HEK293 (cell line): ENCODE measurements around the gene AIPL1.

ENCODE experiments used
- CTCF ChIA-PET: fragments of 350-600 bp; formaldehyde crosslinking; extraction: SDS; loops from one replicate; lab custom pipeline; 2021; ENCODE audit warnings: antibody characterized with exemption; lab: Yijun Ruan, JAX
- POLR2A ChIA-PET: fragments of 300-600 bp; formaldehyde crosslinking; extraction: SDS; loops from one replicate; lab custom pipeline; 2020; ENCODE audit warnings: antibody characterized with exemption, inconsistent platforms; lab: Yijun Ruan, JAX
- H3K27ac ChIP-seq: fragments of 200-500 bp; sonication (Bioruptor generic); 2 replicates; pipeline ENCODE4 v1.5.1; 2014; ENCODE audit warnings: low read depth, low read length, control low read depth, inconsistent platforms; ENCODE audit errors: extremely low read depth
- H3K36me3 ChIP-seq, 2 experiments: fragments of 200-500 bp in 1 of 2; sonication (Bioruptor generic) in 1 of 2; 1 replicate in 1 of 2; 2 replicates in 1 of 2; pipeline ENCODE4 v1.5.1; 2014 to 2017; ENCODE audit warnings: inconsistent platforms in 2 of 2, low read length in 2 of 2; ENCODE audit not compliant: control insufficient read depth in 2 of 2, insufficient read depth in 1 of 2
- H3K4me1 ChIP-seq: fragments of 200-500 bp; sonication (Bioruptor generic); 2 replicates; pipeline ENCODE4 v1.5.1; 2014; ENCODE audit warnings: mild to moderate bottlenecking, low read length, inconsistent platforms; ENCODE audit not compliant: control insufficient read depth, insufficient read depth
- H3K4me3 ChIP-seq: 2 replicates; pipeline ENCODE4 v1.5.1; 2011; ENCODE audit warnings: low read depth, mild to moderate bottlenecking, control low read depth, low read length, moderate library complexity
- H3K9me3 ChIP-seq: fragments of 200-500 bp; sonication (Bioruptor generic); 2 replicates; pipeline ENCODE4 v1.5.1; 2014; ENCODE audit warnings: low read depth, low read length, inconsistent platforms; ENCODE audit not compliant: control insufficient read depth, insufficient read depth
- MYNN ChIP-seq: fragments of 450-650 bp; formaldehyde crosslinking; IDR thresholded peaks from 2 replicates; pipeline ENCODE4 v1.5.1; 2016; ENCODE audit warnings: missing biosample characterization, missing genetic modification characterization, borderline replicate concordance
- OSR2 ChIP-seq: fragments of 450-650 bp; formaldehyde crosslinking; IDR thresholded peaks from 2 replicates; pipeline ENCODE4 v1.5.1; 2016; ENCODE audit warnings: missing biosample characterization, missing genetic modification characterization
- SP2 ChIP-seq: fragments of 450-650 bp; formaldehyde crosslinking; IDR thresholded peaks from 2 replicates; pipeline ENCODE4 v1.5.1; 2016; ENCODE audit warnings: missing biosample characterization, missing genetic modification characterization
- TCF7L2 ChIP-seq: IDR thresholded peaks from 2 replicates; pipeline ENCODE4 v1.6.1; 2011; ENCODE audit warnings: low read depth, mild to moderate bottlenecking, inconsistent platforms, low read length, moderate library complexity, borderline replicate concordance
- TRIM28 ChIP-seq: IDR thresholded peaks from 2 replicates; pipeline ENCODE4 v1.6.1; 2011; ENCODE audit warnings: low read length, control low read depth, borderline replicate concordance
- ZBTB8A ChIP-seq: fragments of 450-650 bp; formaldehyde crosslinking; IDR thresholded peaks from 2 replicates; pipeline ENCODE4 v1.5.1; 2016; ENCODE audit warnings: missing biosample characterization, missing genetic modification characterization
- ZFP69B ChIP-seq: fragments of 450-650 bp; formaldehyde crosslinking; IDR thresholded peaks from 2 replicates; pipeline ENCODE4 v1.5.1; 2016; ENCODE audit warnings: missing biosample characterization, missing genetic modification characterization
- ZNF114 ChIP-seq: fragments of 450-650 bp; formaldehyde crosslinking; IDR thresholded peaks from 2 replicates; pipeline ENCODE4 v1.5.0; 2017; ENCODE audit warnings: missing biosample characterization, missing genetic modification characterization
- ZNF140 ChIP-seq: fragments of 450-650 bp; formaldehyde crosslinking; IDR thresholded peaks from 2 replicates; pipeline ENCODE4 v1.5.1; 2016; ENCODE audit warnings: missing biosample characterization, missing genetic modification characterization
- ZNF2 ChIP-seq: fragments of 450-650 bp; formaldehyde crosslinking; IDR thresholded peaks from 2 replicates; pipeline ENCODE4 v1.5.1; 2016; ENCODE audit warnings: missing biosample characterization, missing genetic modification characterization
- ZNF426 ChIP-seq: fragments of 450-650 bp; formaldehyde crosslinking; IDR thresholded peaks from 2 replicates; pipeline ENCODE4 v1.5.1; 2017; ENCODE audit warnings: missing biosample characterization, missing genetic modification characterization, mild to moderate bottlenecking, inconsistent platforms, moderate library complexity
- ZNF585B ChIP-seq: fragments of 450-650 bp; formaldehyde crosslinking; IDR thresholded peaks from 2 replicates; pipeline ENCODE4 v1.5.1; 2016; ENCODE audit warnings: missing biosample characterization, missing genetic modification characterization
- ZNF600 ChIP-seq: fragments of 450-650 bp; formaldehyde crosslinking; IDR thresholded peaks from 2 replicates; pipeline ENCODE4 v1.5.1; 2016; ENCODE audit warnings: missing biosample characterization, missing genetic modification characterization
- ZNF658 ChIP-seq: fragments of 450-650 bp; formaldehyde crosslinking; IDR thresholded peaks from 2 replicates; pipeline ENCODE4; 2016; ENCODE audit warnings: missing biosample characterization, missing genetic modification characterization
- ZNF776 ChIP-seq: fragments of 450-650 bp; formaldehyde crosslinking; IDR thresholded peaks from 2 replicates; pipeline ENCODE4 v1.5.0; 2017; ENCODE audit warnings: missing biosample characterization, missing genetic modification characterization, borderline replicate concordance
- ZNF837 ChIP-seq: fragments of 450-650 bp; formaldehyde crosslinking; IDR thresholded peaks from 2 replicates; pipeline ENCODE4 v1.5.1; 2016; ENCODE audit warnings: missing biosample characterization, missing genetic modification characterization
- ZNF843 ChIP-seq: fragments of 450-650 bp; formaldehyde crosslinking; IDR thresholded peaks from 2 replicates; pipeline ENCODE4 v1.5.1; 2016; ENCODE audit warnings: missing biosample characterization, missing genetic modification characterization
- ZSCAN30 ChIP-seq: fragments of 450-650 bp; IDR thresholded peaks from 2 replicates; pipeline ENCODE4 v1.5.1; 2018; ENCODE audit warnings: missing biosample characterization, mild to moderate bottlenecking, missing genetic modification characterization, moderate library complexity
- TF ChIP-seq, protein P1 (sequence below): fragments of 450-650 bp; formaldehyde crosslinking; IDR thresholded peaks from 2 replicates; pipeline ENCODE4 v1.5.1; 2016; ENCODE audit warnings: missing biosample characterization, missing genetic modification characterization, borderline replicate concordance
- TF ChIP-seq, protein P2 (sequence below): fragments of 450-650 bp; formaldehyde crosslinking; IDR thresholded peaks from 2 replicates; pipeline ENCODE4 v1.5.1; 2016; ENCODE audit warnings: missing biosample characterization, missing genetic modification characterization
- TF ChIP-seq, protein P3 (sequence below): fragments of 450-650 bp; formaldehyde crosslinking; IDR thresholded peaks from 2 replicates; pipeline ENCODE4 v1.5.1; 2017; ENCODE audit warnings: missing biosample characterization, mild to moderate bottlenecking, missing genetic modification characterization, moderate library complexity

Gene AIPL1

DNA sequence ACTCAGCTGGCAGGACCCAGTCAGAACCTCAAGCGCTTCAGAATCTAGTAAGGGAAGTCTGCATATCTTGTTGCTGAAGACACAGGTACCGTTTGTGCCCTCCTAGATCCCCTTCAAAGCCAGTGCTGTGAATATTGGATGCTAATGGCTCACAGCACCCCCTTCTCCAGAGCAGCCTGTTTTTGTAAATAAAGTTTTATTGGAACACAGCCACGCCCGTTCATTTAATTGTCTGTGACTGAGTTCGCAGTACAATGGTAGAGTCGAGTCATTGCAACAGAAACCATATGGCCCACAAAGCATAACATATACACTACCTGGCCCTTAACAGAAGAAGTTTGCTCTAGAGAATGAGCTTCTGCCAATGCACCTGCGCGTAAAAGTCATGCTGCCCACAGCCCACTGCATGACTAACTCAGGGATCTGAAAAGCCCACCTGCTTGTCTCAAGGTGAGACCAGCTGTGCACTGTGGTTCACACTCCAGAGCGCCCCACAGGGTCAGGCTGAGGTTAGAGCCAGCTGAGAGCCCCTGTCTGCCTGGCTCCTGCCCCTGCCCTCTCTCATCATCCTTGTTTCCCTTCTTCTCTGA, 48.8 kb downstream of the AIPL1 start (continued):
- TF ChIP-seq, protein P1, sequence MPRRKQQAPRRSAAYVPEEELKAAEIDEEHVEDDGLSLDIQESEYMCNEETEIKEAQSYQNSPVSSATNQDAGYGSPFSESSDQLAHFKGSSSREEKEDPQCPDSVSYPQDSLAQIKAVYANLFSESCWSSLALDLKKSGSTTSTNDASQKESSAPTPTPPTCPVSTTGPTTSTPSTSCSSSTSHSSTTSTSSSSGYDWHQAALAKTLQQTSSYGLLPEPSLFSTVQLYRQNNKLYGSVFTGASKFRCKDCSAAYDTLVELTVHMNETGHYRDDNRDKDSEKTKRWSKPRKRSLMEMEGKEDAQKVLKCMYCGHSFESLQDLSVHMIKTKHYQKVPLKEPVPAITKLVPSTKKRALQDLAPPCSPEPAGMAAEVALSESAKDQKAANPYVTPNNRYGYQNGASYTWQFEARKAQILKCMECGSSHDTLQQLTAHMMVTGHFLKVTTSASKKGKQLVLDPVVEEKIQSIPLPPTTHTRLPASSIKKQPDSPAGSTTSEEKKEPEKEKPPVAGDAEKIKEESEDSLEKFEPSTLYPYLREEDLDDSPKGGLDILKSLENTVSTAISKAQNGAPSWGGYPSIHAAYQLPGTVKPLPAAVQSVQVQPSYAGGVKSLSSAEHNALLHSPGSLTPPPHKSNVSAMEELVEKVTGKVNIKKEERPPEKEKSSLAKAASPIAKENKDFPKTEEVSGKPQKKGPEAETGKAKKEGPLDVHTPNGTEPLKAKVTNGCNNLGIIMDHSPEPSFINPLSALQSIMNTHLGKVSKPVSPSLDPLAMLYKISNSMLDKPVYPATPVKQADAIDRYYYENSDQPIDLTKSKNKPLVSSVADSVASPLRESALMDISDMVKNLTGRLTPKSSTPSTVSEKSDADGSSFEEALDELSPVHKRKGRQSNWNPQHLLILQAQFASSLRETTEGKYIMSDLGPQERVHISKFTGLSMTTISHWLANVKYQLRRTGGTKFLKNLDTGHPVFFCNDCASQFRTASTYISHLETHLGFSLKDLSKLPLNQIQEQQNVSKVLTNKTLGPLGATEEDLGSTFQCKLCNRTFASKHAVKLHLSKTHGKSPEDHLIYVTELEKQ (tag by site-specific recombination) = no peak
- TF ChIP-seq, protein P2, sequence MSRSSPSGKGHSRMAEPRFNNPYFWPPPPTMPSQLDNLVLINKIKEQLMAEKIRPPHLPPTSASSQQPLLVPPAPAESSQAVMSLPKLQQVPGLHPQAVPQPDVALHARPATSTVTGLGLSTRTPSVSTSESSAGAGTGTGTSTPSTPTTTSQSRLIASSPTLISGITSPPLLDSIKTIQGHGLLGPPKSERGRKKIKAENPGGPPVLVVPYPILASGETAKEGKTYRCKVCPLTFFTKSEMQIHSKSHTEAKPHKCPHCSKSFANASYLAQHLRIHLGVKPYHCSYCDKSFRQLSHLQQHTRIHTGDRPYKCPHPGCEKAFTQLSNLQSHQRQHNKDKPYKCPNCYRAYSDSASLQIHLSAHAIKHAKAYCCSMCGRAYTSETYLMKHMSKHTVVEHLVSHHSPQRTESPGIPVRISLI = no peak
- TF ChIP-seq ZBTB8A (tag by site-specific recombination) (no peak), ZNF140 (tag by site-specific recombination) (no peak), ZNF2 (tag by site-specific recombination) (no peak), ZNF585B (tag by site-specific recombination) (no peak), SP2 (tag by site-specific recombination) (no peak), ZNF600 (tag by site-specific recombination) (no peak), ZNF426 (tag by site-specific recombination) (no peak), ZSCAN30 (tag by site-specific recombination) (no peak)

DNA sequence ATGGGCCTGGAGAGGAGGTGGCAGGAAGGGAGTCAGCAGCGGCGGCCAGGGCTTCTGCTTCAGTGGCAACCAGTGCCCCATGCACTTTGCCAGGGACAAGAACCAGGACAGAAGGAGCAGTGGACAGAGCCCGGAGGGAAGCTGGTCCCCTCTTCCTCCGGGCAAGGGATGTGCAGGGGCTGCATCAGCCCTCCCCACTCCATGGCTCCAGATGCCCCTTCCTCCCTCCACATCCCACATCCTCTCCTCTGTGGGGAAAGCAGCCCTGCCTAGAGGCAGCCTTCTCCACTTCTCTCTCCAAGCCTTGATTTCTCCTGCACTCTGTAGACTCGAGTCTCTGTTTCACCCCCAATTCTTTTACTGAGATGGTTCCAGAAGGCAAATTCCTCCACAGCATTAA, 50.4 kb downstream of the AIPL1 start:
- CTCF ChIA-PET = no interaction called here
- TF ChIP-seq ZNF114 (tag by site-specific recombination) = no peak
- no peak for TF ChIP-seq OSR2
- no peak for TF ChIP-seq TCF7L2
- no peak for TF ChIP-seq TRIM28
- TF ChIP-seq ZNF837 (tag by site-specific recombination) = no peak
- no peak for TF ChIP-seq ZNF776 (tag by site-specific recombination)
- TF ChIP-seq ZNF843 (tag by site-specific recombination) = no peak
- TF ChIP-seq ZFP69B = no peak
- TF ChIP-seq, protein P3, sequence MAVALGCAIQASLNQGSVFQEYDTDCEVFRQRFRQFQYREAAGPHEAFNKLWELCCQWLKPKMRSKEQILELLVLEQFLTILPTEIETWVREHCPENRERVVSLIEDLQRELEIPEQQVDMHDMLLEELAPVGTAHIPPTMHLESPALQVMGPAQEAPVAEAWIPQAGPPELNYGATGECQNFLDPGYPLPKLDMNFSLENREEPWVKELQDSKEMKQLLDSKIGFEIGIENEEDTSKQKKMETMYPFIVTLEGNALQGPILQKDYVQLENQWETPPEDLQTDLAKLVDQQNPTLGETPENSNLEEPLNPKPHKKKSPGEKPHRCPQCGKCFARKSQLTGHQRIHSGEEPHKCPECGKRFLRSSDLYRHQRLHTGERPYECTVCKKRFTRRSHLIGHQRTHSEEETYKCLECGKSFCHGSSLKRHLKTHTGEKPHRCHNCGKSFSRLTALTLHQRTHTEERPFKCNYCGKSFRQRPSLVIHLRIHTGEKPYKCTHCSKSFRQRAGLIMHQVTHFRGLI = no peak
- no peak for TF ChIP-seq ZNF658
- TF ChIP-seq MYNN (tag by site-specific recombination) = no peak
- H3K36me3 ChIP-seq = no peaks in the 10 kb centered on the region
- POLR2A ChIA-PET = no interaction called here
- H3K27ac ChIP-seq = no peak overlapping the region
- H3K9me3 ChIP-seq = no peaks in the 10 kb centered on the region
- H3K4me3 ChIP-seq = no peak overlapping the region
- H3K4me1 ChIP-seq = no peaks in the 10 kb centered on the region
